H1 (cell line): ENCODE data around the gene HBM. TPM values are rescaled to one million over a fixed set of nuclear protein-coding genes. Genes with fewer than 3 reads are reported as not detected.

Source experiments
- CTCF ChIA-PET: fragments of 300-600 bp; sonication (Branson Sonifier 250); formaldehyde crosslinking; loops from one replicate; lab custom pipeline; 2021; ENCODE audit not compliant: partially characterized antibody; lab: Charles Lee
- POLR2A ChIA-PET: fragments of 300-600 bp; sonication (Branson Sonifier 250); formaldehyde crosslinking; loops from one replicate; lab custom pipeline; 2021; ENCODE audit warnings: inconsistent platforms; ENCODE audit not compliant: partially characterized antibody; lab: Charles Lee
- DNase-seq, 2 experiments: peaks; one replicate each; pipeline versions ENCODE4 v3.0.0 to v3.0.0-alpha.2; 2010 to 2022; ENCODE audit warnings: low spot score in 2 of 2, low read depth in 1 of 2, mixed read lengths in 1 of 2
- FAIRE-seq: peaks from 2 replicates; lab custom pipeline; 2011; peaks lifted over from hg19 to GRCh38; lab: Jason Lieb, UNC
- H2AFZ ChIP-seq: 2 replicates; pipeline ENCODE4 v1.8.1; 2012; ENCODE audit warnings: low read length, inconsistent platforms
- H2AK5ac ChIP-seq: 2 replicates; pipeline ENCODE4 v1.6.1; 2013; ENCODE audit warnings: low read depth, low read length
- H2BK120ac ChIP-seq: replicated peaks from 2 replicates; pipeline ENCODE3; 2013; ENCODE audit warnings: low read depth, low read length, inconsistent platforms
- H2BK12ac ChIP-seq: 2 replicates; pipeline ENCODE4 v1.6.1; 2013; ENCODE audit warnings: low read depth, low read length
- H2BK15ac ChIP-seq: 2 replicates; pipeline ENCODE4 v1.6.1; 2013; ENCODE audit warnings: low read length
- H2BK20ac ChIP-seq: 2 replicates; pipeline ENCODE4 v1.6.1; 2013; ENCODE audit warnings: low read length
- H2BK5ac ChIP-seq: 2 replicates; pipeline ENCODE4 v1.6.1; 2013; ENCODE audit warnings: low read depth, low read length
- H3K14ac ChIP-seq: 2 replicates; pipeline ENCODE4 v1.6.1; 2013; ENCODE audit warnings: inconsistent platforms; ENCODE audit not compliant: insufficient read length
- H3K18ac ChIP-seq: 2 replicates; pipeline ENCODE4 v1.6.1; 2013; ENCODE audit warnings: low read length; ENCODE audit errors: extremely low read depth
- H3K23ac ChIP-seq: 2 replicates; pipeline ENCODE4 v1.6.1; 2013; ENCODE audit warnings: inconsistent platforms; ENCODE audit not compliant: insufficient read length
- H3K23me2 ChIP-seq: 2 replicates; pipeline ENCODE4 v1.6.1; 2013; ENCODE audit warnings: low read depth, low read length
- H3K27ac ChIP-seq: 2 replicates; pipeline ENCODE4 v1.6.1; 2011; ENCODE audit warnings: low read depth, low read length, inconsistent platforms
- H3K27me3 ChIP-seq, 4 experiments: replicated peaks in 1 of 4; 1 replicate in 1 of 4; 2 replicates in 3 of 4; pipeline versions ENCODE4 v1.6.1 to v1.8.1; 2011 to 2013; ENCODE audit warnings: low read length in 3 of 4, mild to moderate bottlenecking in 3 of 4, inconsistent platforms in 2 of 4, mixed read lengths in 2 of 4, moderate library complexity in 1 of 4; ENCODE audit not compliant: control insufficient read depth in 3 of 4, insufficient read depth in 3 of 4; ENCODE audit errors: extremely low read depth in 1 of 4
- H3K36me3 ChIP-seq, 4 experiments: 2 replicates each; pipeline versions ENCODE4 v1.6.1 to v1.8.1; 2011 to 2013; ENCODE audit warnings: mild to moderate bottlenecking in 4 of 4, low read length in 3 of 4, moderate library complexity in 2 of 4, control low read depth in 1 of 4, inconsistent platforms in 1 of 4; ENCODE audit not compliant: insufficient read depth in 4 of 4, control insufficient read depth in 2 of 4
- H3K4ac ChIP-seq: replicated peaks from 2 replicates; pipeline ENCODE3; 2013; ENCODE audit warnings: low read length, low read depth, mixed read lengths, inconsistent platforms; ENCODE audit not compliant: insufficient read length
- H3K4me1 ChIP-seq, 4 experiments: replicated peaks in 1 of 4; 1 replicate in 1 of 4; 2 replicates in 3 of 4; pipeline versions ENCODE4 v1.6.1 to v1.8.1; 2011 to 2013; ENCODE audit warnings: low read length in 3 of 4, inconsistent platforms in 2 of 4, mixed read lengths in 1 of 4; ENCODE audit not compliant: insufficient read depth in 4 of 4, control insufficient read depth in 3 of 4
- H3K4me2 ChIP-seq, 2 experiments: 2 replicates each; pipeline versions ENCODE4 v1.6.1 to v1.8.1; 2011 to 2013; ENCODE audit warnings: low read depth in 2 of 2, low read length in 2 of 2, control low read depth in 1 of 2, inconsistent platforms in 1 of 2, mild to moderate bottlenecking in 1 of 2; ENCODE audit not compliant: insufficient read depth in 1 of 2
- H3K4me3 ChIP-seq, 4 experiments: fragments of 200-600, 300-600 bp in 1 of 4; sonication (generic), shearing (Covaris generic), sonication (Bioruptor Twin) in 1 of 4; 2 replicates each; pipeline versions ENCODE4 v1.5.1 to v1.8.1; 2011 to 2016; ENCODE audit warnings: low read length in 4 of 4, low read depth in 3 of 4, control low read depth in 2 of 4, inconsistent platforms in 2 of 4, mild to moderate bottlenecking in 2 of 4, mixed read lengths in 1 of 4, moderate library complexity in 1 of 4; ENCODE audit not compliant: insufficient read depth in 2 of 4; ENCODE audit errors: extremely low read depth in 1 of 4
- H3K56ac ChIP-seq: replicated peaks from 2 replicates; pipeline ENCODE3; 2013; ENCODE audit warnings: low read depth, mild to moderate bottlenecking, mixed read lengths, low read length, inconsistent platforms; ENCODE audit not compliant: insufficient read length
- H3K79me1 ChIP-seq: 2 replicates; pipeline ENCODE4 v1.6.1; 2013; ENCODE audit warnings: low read depth, low read length, control low read depth
- H3K79me2 ChIP-seq, 2 experiments: 2 replicates each; pipeline versions ENCODE4 v1.6.1 to v1.8.1; 2012 to 2013; ENCODE audit warnings: low read length in 2 of 2, mild to moderate bottlenecking in 2 of 2, inconsistent platforms in 1 of 2; ENCODE audit not compliant: insufficient read depth in 2 of 2, control insufficient read depth in 1 of 2
- H3K9ac ChIP-seq, 4 experiments: replicated peaks in 1 of 4; 1 replicate in 1 of 4; 2 replicates in 3 of 4; pipeline versions ENCODE4 v1.6.1 to v1.8.1; 2011 to 2013; ENCODE audit warnings: low read depth in 3 of 4, low read length in 3 of 4, control low read depth in 2 of 4, mild to moderate bottlenecking in 2 of 4, moderate library complexity in 2 of 4, inconsistent platforms in 1 of 4; ENCODE audit errors: extremely low read depth in 1 of 4
- H3K9me3 ChIP-seq, 2 experiments: 2 replicates each; pipeline versions ENCODE4 v1.6.1 to v1.8.1; 2012 to 2013; ENCODE audit warnings: mild to moderate bottlenecking in 2 of 2, moderate library complexity in 2 of 2, control low read depth in 1 of 2, inconsistent platforms in 1 of 2, low read depth in 1 of 2, low read length in 1 of 2, mixed read lengths in 1 of 2; ENCODE audit not compliant: insufficient read depth in 2 of 2
- H4K20me1 ChIP-seq, 2 experiments: replicated peaks in 1 of 2; 2 replicates each; pipeline versions ENCODE3 to v1.8.1; 2011 to 2013; ENCODE audit warnings: inconsistent platforms in 2 of 2, low read length in 2 of 2, mild to moderate bottlenecking in 1 of 2; ENCODE audit not compliant: insufficient read depth in 2 of 2, control insufficient read depth in 1 of 2
- H4K5ac ChIP-seq: 2 replicates; pipeline ENCODE4 v1.6.1; 2013; ENCODE audit warnings: low read length, low read depth, mixed read lengths, inconsistent platforms; ENCODE audit not compliant: insufficient read length
- H4K8ac ChIP-seq: 2 replicates; pipeline ENCODE4 v1.8.0; 2013; ENCODE audit warnings: mild to moderate bottlenecking, moderate library complexity, low read length, inconsistent platforms; ENCODE audit not compliant: insufficient read depth; ENCODE audit errors: extremely low read depth
- H4K91ac ChIP-seq: replicated peaks from 2 replicates; pipeline ENCODE3; 2013; ENCODE audit warnings: low read length, mixed read lengths, inconsistent platforms; ENCODE audit not compliant: insufficient read length
- ASH2L ChIP-seq: fragments of 200-600, 300-600 bp; sonication (generic); IDR thresholded peaks from one replicate; pipeline ENCODE4 v1.7.1; 2017; ENCODE audit warnings: low read length
- ATF2 ChIP-seq: IDR thresholded peaks from 2 replicates; pipeline ENCODE4 v1.6.1; 2012; ENCODE audit warnings: low read length, inconsistent platforms
- BCL11A ChIP-seq, 2 experiments: IDR thresholded peaks; one replicate each; pipeline ENCODE4 v1.6.1; 2011; ENCODE audit warnings: low read depth in 2 of 2, low read length in 2 of 2, mild to moderate bottlenecking in 2 of 2
- CBX5 ChIP-seq: fragments of 300-800, 300-1000 bp; sonication (generic); IDR thresholded peaks from 2 replicates; pipeline ENCODE4 v1.7.1; 2016; ENCODE audit warnings: antibody characterized with exemption, low read length, low read depth
- KDM4A ChIP-seq: IDR thresholded peaks from one replicate; pipeline ENCODE4 v1.7.1; 2012; ENCODE audit warnings: low read depth, mild to moderate bottlenecking, moderate library complexity, low read length, inconsistent platforms; ENCODE audit not compliant: severe bottlenecking
- POU5F1 ChIP-seq: IDR thresholded peaks from 2 replicates; pipeline ENCODE4 v1.6.1; 2011; ENCODE audit warnings: low read depth, mild to moderate bottlenecking, low read length, moderate library complexity
- RAD21 ChIP-seq, 2 experiments: IDR thresholded peaks in 1 of 2; conservative IDR thresholded peaks in 1 of 2; 2 replicates each; pipeline ENCODE4 v1.6.1; 2011; ENCODE audit warnings: low read depth in 2 of 2, low read length in 2 of 2, improper control_type of control experiment in 1 of 2, inconsistent platforms in 1 of 2, mild to moderate bottlenecking in 1 of 2, moderate library complexity in 1 of 2
- RBBP5 ChIP-seq: IDR thresholded peaks from 2 replicates; pipeline ENCODE4 v1.7.1; 2012; ENCODE audit warnings: low read depth, mild to moderate bottlenecking, inconsistent platforms, low read length, moderate library complexity, borderline replicate concordance
- SAP30 ChIP-seq: fragments of 300-600 bp; sonication (generic); IDR thresholded peaks from 2 replicates; pipeline ENCODE4 v1.7.1; 2012; ENCODE audit warnings: low read length, moderate library complexity, mild to moderate bottlenecking, inconsistent platforms; ENCODE audit not compliant: insufficient read depth, insufficient replicate concordance
- TAF1 ChIP-seq: IDR thresholded peaks from 2 replicates; pipeline ENCODE4 v1.6.1; 2011; ENCODE audit warnings: mild to moderate bottlenecking, low read depth, low read length
- TAF7 ChIP-seq: optimal IDR thresholded peaks from 2 replicates; pipeline ENCODE3; 2011; ENCODE audit warnings: low read depth, mild to moderate bottlenecking, inconsistent platforms, low read length, moderate library complexity, borderline replicate concordance
- WGBS, 2 experiments: shearing (Covaris generic) in 1 of 2; methylation state at CpG; one replicate each; pipeline versions ENCODE4 v1.1.6 to v1.1.7; 2013 to 2015; ENCODE audit warnings: low lambda C conversion rate in 2 of 2, mixed read lengths in 2 of 2, inconsistent platforms in 1 of 2, low coverage in 1 of 2, missing lambda C conversion rate in 1 of 2; ENCODE audit not compliant: insufficient replicate concordance in 2 of 2, insufficient coverage in 1 of 2, insufficient read length in 1 of 2; ENCODE audit errors: extremely low coverage in 1 of 2, missing lambda C conversion rate in 1 of 2; 5-methylcytosine and 5-hydroxymethylcytosine counted together
- polyA plus RNA-seq, 7 experiments: library from polyadenylated mRNA; depleted of rRNA in 3 of 7; stranded (reverse) in 5 of 7; unstranded in 2 of 7; fragments of >200 nt in 5 of 7; fragments of 200-250 nt in 2 of 7; gene quantifications; 1 replicate in 5 of 7; 2 replicates in 1 of 7; 4 replicates in 1 of 7; pipeline versions ENCODE4 v1.2.1 to v1.2.3, GENCODE V29; 2011 to 2013; ENCODE audit warnings: missing spikeins in 2 of 7, mixed read lengths in 2 of 7
- total RNA-seq: library from RNA; stranded (reverse); fragmentation: NEBNext Ultra II Directional; extraction: Animal tissue kit (Norgen Biotek cat#: 25700); gene quantifications from 2 replicates; pipeline ENCODE4 v1.2.1, GENCODE V29; 2021

The HBM gene
- total and polyA plus RNA-seq, 2 of the 8 experiments (the other 6 are each of a cell fraction or from before 2014, with no cell fraction given), result 0.88 TPM; not detected in 1

DNA sequence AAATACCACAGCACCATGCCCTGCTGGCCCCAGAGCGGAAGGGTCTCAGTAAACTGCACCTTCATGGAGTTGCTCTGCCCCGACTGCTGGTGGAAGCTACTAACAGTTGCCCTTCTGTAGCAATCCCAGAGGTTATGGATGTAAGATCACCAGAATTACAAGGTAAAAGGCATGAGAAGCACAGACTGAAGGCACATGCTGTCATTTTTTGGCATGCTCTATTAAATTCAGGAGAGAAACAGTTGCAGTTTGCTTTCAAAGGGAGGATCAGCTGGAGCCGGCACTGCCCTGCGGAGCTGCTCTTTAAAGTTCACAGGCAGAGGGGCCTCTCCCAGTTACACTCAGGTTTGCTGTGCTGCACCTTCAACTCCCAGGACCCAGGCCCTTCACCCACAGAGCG lies 46.5 kb upstream of the HBM start:
- FAIRE-seq, result no peak
- WGBS, 2 experiments, result 95% methylated on average over 5 of the region's 5 CpGs; no CpG with 5 or more reads in 1 of the 2 experiments
- POLR2A ChIA-PET, result interaction anchor here (0.8 to 1.1 kb wide), 3 partner anchors 10 to 57 kb away, joined by 3 to 4 read pairs (median 3); no protein-coding TSS in a partner anchor
- no peak for TF ChIP-seq KDM4A
- no peak for TF ChIP-seq SAP30
- TF ChIP-seq ATF2, result no peak
- TF ChIP-seq RAD21 (IDR thresholded peaks at IDR 0.05 in 1 of 2, conservative IDR thresholded peaks at IDR 0.05 in 1 of 2; ENCODE audit: low read depth in 2 of 2, low read length in 2 of 2), result no peak
- no peak for TF ChIP-seq BCL11A (IDR thresholded peaks at IDR 0.05; ENCODE audit: low read depth in 2 of 2, low read length in 2 of 2)
- TF ChIP-seq TAF1, result no peak
- no peak for TF ChIP-seq ASH2L
- TF ChIP-seq POU5F1, result no peak
- TF ChIP-seq CBX5, result no peak
- no peak for TF ChIP-seq RBBP5
- TF ChIP-seq TAF7, result no peak

More for the DNA sequence above, 46.5 kb upstream of the HBM start:
- no peak overlapping the region for H3K4me2 ChIP-seq
- DNase-seq, result no peak
- H4K8ac ChIP-seq, result no peak overlapping the region
- H2AK5ac ChIP-seq, result no peak overlapping the region
- H3K79me2 ChIP-seq, result no peaks in the 10 kb centered on the region
- no peak overlapping the region for H2BK5ac ChIP-seq
- H3K18ac ChIP-seq, result no peak overlapping the region
- no peak overlapping the region for H2BK12ac ChIP-seq
- no peak overlapping the region for H3K56ac ChIP-seq
- CTCF ChIA-PET, result interaction anchor here (0.6 to 5.8 kb wide), 12 partner anchors 8 to 123 kb away, joined by 3 to 43 read pairs (median 4); partner anchors contain the start of gene RHBDF1
- peaks cover 0 to 4% (median 1%) of the 10 kb centered on the region in 4 experiments; a peak in 4 of 7 replicates for H3K4me1 ChIP-seq
- no peak overlapping the region for H2AFZ ChIP-seq
- H4K91ac ChIP-seq, result no peak overlapping the region
- no peaks in the 10 kb centered on the region for H3K23me2 ChIP-seq
- no peak overlapping the region for H3K23ac ChIP-seq
- H3K9ac ChIP-seq, result no peak overlapping the region
- H2BK20ac ChIP-seq, result no peak overlapping the region
- H3K4ac ChIP-seq, result no peak overlapping the region
- H3K4me3 ChIP-seq, result no peak overlapping the region
- no peaks in the 10 kb centered on the region for H3K9me3 ChIP-seq
- peaks cover 0 to 2% (median 0%) of the 10 kb centered on the region in 4 experiments; a peak in 1 of 8 replicates for H3K36me3 ChIP-seq
- no peaks in the 10 kb centered on the region for H3K79me1 ChIP-seq
- H4K20me1 ChIP-seq, result peaks cover 0 to 13% of the 10 kb centered on the region in 2 experiments
- H3K27me3 ChIP-seq, result no peaks in the 10 kb centered on the region
- H3K27ac ChIP-seq, result no peak overlapping the region
- no peak overlapping the region for H2BK120ac ChIP-seq
- H2BK15ac ChIP-seq, result no peak overlapping the region
- H3K14ac ChIP-seq, result no peak overlapping the region
- no peak overlapping the region for H4K5ac ChIP-seq
